PC-3 (cell line): ENCODE measurements around the gene DHRS4L2. TPM values are rescaled to one million over a fixed set of nuclear protein-coding genes. Genes with fewer than 3 reads are reported as not detected.
"Not testable (repeated sequence)": the region's sequence is repeated elsewhere in the genome, so short reads cannot be mapped to it uniquely, and the experiment has no call there.

Source experiments
- ATAC-seq: fragments of 200-7000 bp; cut with Tn5 transposase; 2 replicates; pipeline ENCODE4 v1.9.1; 2020; ENCODE audit warnings: mild to moderate bottlenecking, moderate library complexity
- BruUV-seq: library from RNA; stranded (reverse); fragments of 400-500 nt; replicated peaks from 2 replicates; lab custom pipeline; 2021; lab: Mats Ljungman, UMichigan
- CTCF ChIA-PET: fragments of 300-600 bp; sonication (Branson Sonifier 250); formaldehyde crosslinking; loops from one replicate; lab custom pipeline; 2022; ENCODE audit warnings: antibody characterized with exemption; lab: Charles Lee
- POLR2A ChIA-PET: fragments of 300-600 bp; sonication (Branson Sonifier 250); formaldehyde crosslinking; loops from one replicate; lab custom pipeline; 2022; ENCODE audit warnings: antibody characterized with exemption; ENCODE audit not compliant: unreplicated experiment; lab: Charles Lee
- DNase-seq: peaks from one replicate; pipeline ENCODE4 v3.0.0-alpha.2; 2015
- H2AFZ ChIP-seq: fragments of 300-600 bp; sonication (generic); 2 replicates; pipeline ENCODE4 v1.6.0; 2016; ENCODE audit warnings: antibody characterized with exemption, low read length
- H3F3A ChIP-seq: fragments of 300-600 bp; sonication (generic); one replicate; pipeline ENCODE4 v1.6.0; 2017; ENCODE audit warnings: antibody characterized with exemption, low read length, control low read depth, mild to moderate bottlenecking; ENCODE audit not compliant: unreplicated experiment
- H3K27ac ChIP-seq: fragments of 300-600 bp; sonication (generic); 2 replicates; pipeline ENCODE4 v1.5.1; 2016; ENCODE audit warnings: mild to moderate bottlenecking, low read length
- H3K27me3 ChIP-seq: fragments of 300-600 bp; sonication (generic); 2 replicates; pipeline ENCODE4 v1.6.1; 2016; ENCODE audit warnings: low read length, mixed read lengths
- H3K36me3 ChIP-seq: fragments of 300-600 bp; sonication (generic); 2 replicates; pipeline ENCODE4 v1.6.1; 2016; ENCODE audit warnings: low read depth, mixed run types, low read length, mixed read lengths
- H3K4me1 ChIP-seq: fragments of 300-600 bp; sonication (generic); 2 replicates; pipeline ENCODE4 v1.5.1; 2016; ENCODE audit warnings: low read length; ENCODE audit not compliant: insufficient read depth
- H3K4me2 ChIP-seq: fragments of 300-600 bp; sonication (generic); 2 replicates; pipeline ENCODE4 v1.6.0; 2016; ENCODE audit warnings: low read length
- H3K4me3 ChIP-seq: fragments of 300-600 bp; sonication (generic); 2 replicates; pipeline ENCODE4 v1.5.1; 2016; ENCODE audit warnings: mild to moderate bottlenecking, low read length, mixed read lengths
- H3K79me2 ChIP-seq: fragments of 300-600 bp; sonication (generic); 2 replicates; pipeline ENCODE4 v1.6.1; 2017; ENCODE audit warnings: low read length, mixed read lengths
- H3K9ac ChIP-seq: fragments of 300-600 bp; sonication (generic); 2 replicates; pipeline ENCODE4 v1.6.0; 2016; ENCODE audit warnings: mild to moderate bottlenecking, low read length
- H3K9me2 ChIP-seq: fragments of 300-600 bp; sonication (generic); replicated peaks from 2 replicates; pipeline ENCODE4 v1.6.1; 2016; ENCODE audit warnings: mixed run types, low read length, mixed read lengths
- H3K9me3 ChIP-seq: fragments of 300-600 bp; sonication (generic); 2 replicates; pipeline ENCODE4 v1.6.1; 2016; ENCODE audit warnings: low read length, mixed read lengths
- H4K20me1 ChIP-seq: fragments of 300-600 bp; sonication (generic); 2 replicates; pipeline ENCODE4 v1.6.1; 2016; ENCODE audit warnings: low read length, mixed read lengths
- EZH2 ChIP-seq: fragments of 300-600 bp; sonication (generic); IDR thresholded peaks from one replicate; pipeline ENCODE4 v1.6.1; 2017; ENCODE audit warnings: antibody characterized with exemption, mild to moderate bottlenecking, low read length; ENCODE audit not compliant: unreplicated experiment
- EZH2phosphoT487 ChIP-seq: fragments of 300-600 bp; sonication (generic); IDR thresholded peaks from 2 replicates; pipeline ENCODE4 v1.6.1; 2018; ENCODE audit warnings: mild to moderate bottlenecking, antibody characterized with exemption, low read length, borderline replicate concordance
- intact Hi-C: fragments of 100-400 bp; cut with micrococcal nuclease; formaldehyde crosslinking; loops from 2 replicates; pipeline ENCODE4 v1.9.0; 2023
- total RNA-seq: library from RNA; depleted of rRNA; stranded (reverse); fragments of >200 nt; gene quantifications from 2 replicates; pipeline ENCODE4 v1.2.3, GENCODE V29; 2014
- TF ChIP-seq, protein P1 (sequence below): fragments of 300-600 bp; sonication (generic); conservative IDR thresholded peaks from 2 replicates; pipeline ENCODE4 v1.5.1; 2017; ENCODE audit warnings: antibody characterized with exemption, low read depth, mild to moderate bottlenecking, low read length

DHRS4L2 gene
- total RNA-seq, 1 experiment from 2014 or later: 16.5 TPM

DNA sequence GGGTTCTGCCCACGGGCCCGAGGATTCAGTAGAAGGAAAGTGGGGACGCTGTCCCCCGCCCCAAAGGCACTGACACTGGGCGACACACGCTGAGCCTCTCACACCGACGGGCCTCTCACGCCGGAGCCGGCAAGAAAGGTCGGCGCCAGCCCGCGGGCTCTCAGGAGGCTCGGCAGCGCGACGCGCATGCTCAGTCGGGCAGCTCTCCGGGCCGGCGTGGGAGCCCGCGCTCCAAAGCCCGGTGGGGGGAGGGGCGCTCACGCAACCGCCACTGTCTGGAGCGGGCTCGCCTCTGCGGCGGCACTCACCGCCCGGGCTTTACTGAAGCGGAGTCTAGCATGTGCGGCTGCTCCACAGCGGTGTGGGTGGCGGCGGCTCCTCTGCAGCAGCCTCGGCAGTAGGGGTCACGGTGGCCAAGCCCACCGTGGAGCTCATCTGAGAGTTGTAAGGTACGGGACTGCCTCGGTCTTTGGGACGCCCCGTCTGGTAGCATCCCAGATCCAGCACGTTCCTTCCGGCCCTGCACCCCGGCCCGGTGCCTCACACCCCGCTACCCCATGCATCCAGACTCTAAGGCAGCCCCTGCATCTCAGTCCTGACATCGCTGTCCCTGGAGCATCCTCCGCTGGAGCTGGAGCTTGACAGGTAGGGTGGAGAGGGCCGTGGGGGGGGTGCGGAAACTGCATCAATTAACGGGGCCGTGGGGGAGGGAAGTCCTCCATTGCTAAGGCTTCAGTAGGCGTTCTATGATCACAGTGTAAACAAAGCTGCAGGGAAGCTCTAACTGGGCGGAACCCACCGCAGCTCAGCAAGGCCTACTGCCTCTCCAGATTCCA is 18.3 kb downstream of the DHRS4L2 start:
- ATAC-seq (peak; percentile 89), DNase-seq (peak; percentile 32)
- H3F3A ChIP-seq, H3K36me3 ChIP-seq, H3K79me2 ChIP-seq, H3K9me3 ChIP-seq, H3K27ac ChIP-seq, H3K27me3 ChIP-seq, H4K20me1 ChIP-seq, POLR2A ChIA-PET, BruUV-seq, H3K4me1 ChIP-seq, intact Hi-C loops, H3K9me2 ChIP-seq: not testable (repeated sequence)
- H3K4me3 ChIP-seq: peak overlapping the region; percentile 70
- H3K9ac ChIP-seq: peak overlapping the region; percentile 62
- peak overlapping the region; percentile 86 for H3K4me2 ChIP-seq
- peak overlapping the region; percentile 82 for H2AFZ ChIP-seq
- CTCF ChIA-PET: interaction anchor here (0.7 kb wide), 1 partner anchor 798 kb away, joined by 3 read pairs; no protein-coding TSS in a partner anchor

DNA sequence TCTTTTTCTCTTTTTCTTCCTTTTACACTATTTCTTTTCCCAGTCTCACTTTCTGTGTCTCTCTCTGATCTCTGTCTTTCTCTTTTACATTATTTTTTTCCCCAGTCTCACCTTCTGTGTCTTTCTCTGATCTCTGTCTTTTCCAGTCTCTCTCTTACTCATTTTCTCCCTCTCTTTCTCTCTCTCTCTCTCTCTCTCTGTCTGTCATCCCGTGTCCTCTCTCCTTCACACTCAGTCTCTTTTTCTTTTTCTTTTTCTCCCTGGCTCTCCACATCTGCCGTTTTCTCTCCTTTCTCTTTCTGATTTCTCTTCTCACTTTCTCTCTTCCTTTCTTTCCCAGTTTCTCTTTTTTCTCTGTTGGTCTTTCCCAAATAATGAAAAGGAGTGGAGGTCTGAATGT is 22.3 kb downstream of the DHRS4L2 start:
- POLR2A ChIA-PET: no interaction called here
- TF ChIP-seq EZH2: no peak
- no peak for TF ChIP-seq EZH2phosphoT487
- TF ChIP-seq, protein P1, sequence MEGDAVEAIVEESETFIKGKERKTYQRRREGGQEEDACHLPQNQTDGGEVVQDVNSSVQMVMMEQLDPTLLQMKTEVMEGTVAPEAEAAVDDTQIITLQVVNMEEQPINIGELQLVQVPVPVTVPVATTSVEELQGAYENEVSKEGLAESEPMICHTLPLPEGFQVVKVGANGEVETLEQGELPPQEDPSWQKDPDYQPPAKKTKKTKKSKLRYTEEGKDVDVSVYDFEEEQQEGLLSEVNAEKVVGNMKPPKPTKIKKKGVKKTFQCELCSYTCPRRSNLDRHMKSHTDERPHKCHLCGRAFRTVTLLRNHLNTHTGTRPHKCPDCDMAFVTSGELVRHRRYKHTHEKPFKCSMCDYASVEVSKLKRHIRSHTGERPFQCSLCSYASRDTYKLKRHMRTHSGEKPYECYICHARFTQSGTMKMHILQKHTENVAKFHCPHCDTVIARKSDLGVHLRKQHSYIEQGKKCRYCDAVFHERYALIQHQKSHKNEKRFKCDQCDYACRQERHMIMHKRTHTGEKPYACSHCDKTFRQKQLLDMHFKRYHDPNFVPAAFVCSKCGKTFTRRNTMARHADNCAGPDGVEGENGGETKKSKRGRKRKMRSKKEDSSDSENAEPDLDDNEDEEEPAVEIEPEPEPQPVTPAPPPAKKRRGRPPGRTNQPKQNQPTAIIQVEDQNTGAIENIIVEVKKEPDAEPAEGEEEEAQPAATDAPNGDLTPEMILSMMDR: no peak

DNA sequence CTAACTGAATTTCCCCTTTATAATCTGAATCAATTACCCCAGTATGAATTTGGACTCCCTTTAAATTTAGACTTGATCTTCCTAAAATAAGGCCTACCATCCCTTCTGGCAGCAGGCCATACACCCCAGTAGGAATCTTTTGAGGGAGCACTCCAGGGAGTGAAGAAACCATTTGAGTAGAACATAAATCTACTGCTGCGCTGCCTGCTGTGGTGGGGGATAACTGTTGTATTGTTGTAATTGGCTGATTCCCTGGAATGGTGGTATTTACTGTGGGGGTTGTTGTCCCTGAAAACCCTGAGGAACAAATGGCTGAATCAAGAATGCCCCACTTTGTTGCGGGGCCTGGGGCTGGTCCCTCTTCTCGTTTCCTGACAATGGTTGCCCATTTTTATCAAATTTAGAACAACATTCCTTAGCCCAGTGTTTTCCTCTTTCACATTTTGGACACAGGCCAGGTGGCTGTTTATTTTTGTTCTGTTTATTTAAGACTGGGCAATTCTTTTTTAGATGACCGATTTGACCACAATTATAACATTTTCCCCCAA is 24.1 kb downstream of the DHRS4L2 start:
- H3K4me1 ChIP-seq, ATAC-seq, DNase-seq, H3K27ac ChIP-seq, H3K79me2 ChIP-seq, H4K20me1 ChIP-seq, H3K4me2 ChIP-seq, H3K9me3 ChIP-seq, H3K4me3 ChIP-seq, POLR2A ChIA-PET, H3K9ac ChIP-seq, H3K27me3 ChIP-seq, H3K36me3 ChIP-seq, CTCF ChIA-PET, H3F3A ChIP-seq, H2AFZ ChIP-seq, BruUV-seq, H3K9me2 ChIP-seq: not testable (repeated sequence)
- intact Hi-C loops: loop anchor here (5.0 kb wide), 2 partner anchors 45 to 95 kb away; no protein-coding TSS in a partner anchor

More for the DNA sequence above, 22.3 kb downstream of the DHRS4L2 start:
- Histone ChIP-seq H4K20me1 (no peaks in the 10 kb centered on the region), H3K4me2 (peak overlapping the region; percentile 13; the same call in 1 of the 2 replicates), H3K9ac (no peak overlapping the region), H3K4me1 (no peaks in the 10 kb centered on the region), H3K36me3 (no peaks in the 10 kb centered on the region), H3K9me3 (no peaks in the 10 kb centered on the region), H3K4me3 (no peak overlapping the region), H2AFZ (no peak overlapping the region), H3F3A (no peaks in the 10 kb centered on the region), H3K79me2 (no peaks in the 10 kb centered on the region), H3K9me2 (no peaks in the 10 kb centered on the region), H3K27ac (no peak overlapping the region), H3K27me3 (no peaks in the 10 kb centered on the region)
- CTCF ChIA-PET: no interaction called here
- ATAC-seq (no peak), DNase-seq (no peak)
- intact Hi-C loops: loop anchor here (5.0 kb wide), 2 partner anchors 46 to 96 kb away; no protein-coding TSS in a partner anchor
- no TSS peak for BruUV-seq
